ENCODE measurements around the gene GMCL1.

Gene GMCL1, protein sequence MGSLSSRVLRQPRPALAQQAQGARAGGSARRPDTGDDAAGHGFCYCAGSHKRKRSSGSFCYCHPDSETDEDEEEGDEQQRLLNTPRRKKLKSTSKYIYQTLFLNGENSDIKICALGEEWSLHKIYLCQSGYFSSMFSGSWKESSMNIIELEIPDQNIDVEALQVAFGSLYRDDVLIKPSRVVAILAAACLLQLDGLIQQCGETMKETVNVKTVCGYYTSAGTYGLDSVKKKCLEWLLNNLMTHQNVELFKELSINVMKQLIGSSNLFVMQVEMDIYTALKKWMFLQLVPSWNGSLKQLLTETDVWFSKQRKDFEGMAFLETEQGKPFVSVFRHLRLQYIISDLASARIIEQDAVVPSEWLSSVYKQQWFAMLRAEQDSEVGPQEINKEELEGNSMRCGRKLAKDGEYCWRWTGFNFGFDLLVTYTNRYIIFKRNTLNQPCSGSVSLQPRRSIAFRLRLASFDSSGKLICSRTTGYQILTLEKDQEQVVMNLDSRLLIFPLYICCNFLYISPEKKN

GRCh38 chr2:69829256-69830044 is at the start of gene GMCL1:
Gene GMCL1 (plus strand): TSS chr2:69829660. CDS start chr2:69829893, 233 bp downstream.
- H3K4me3 ChIP-seq (replicated peaks; ENCODE audit: low read depth, low read length), result peak within 1 kb of the TSS; percentile 88
- TF ChIP-seq, protein P1, sequence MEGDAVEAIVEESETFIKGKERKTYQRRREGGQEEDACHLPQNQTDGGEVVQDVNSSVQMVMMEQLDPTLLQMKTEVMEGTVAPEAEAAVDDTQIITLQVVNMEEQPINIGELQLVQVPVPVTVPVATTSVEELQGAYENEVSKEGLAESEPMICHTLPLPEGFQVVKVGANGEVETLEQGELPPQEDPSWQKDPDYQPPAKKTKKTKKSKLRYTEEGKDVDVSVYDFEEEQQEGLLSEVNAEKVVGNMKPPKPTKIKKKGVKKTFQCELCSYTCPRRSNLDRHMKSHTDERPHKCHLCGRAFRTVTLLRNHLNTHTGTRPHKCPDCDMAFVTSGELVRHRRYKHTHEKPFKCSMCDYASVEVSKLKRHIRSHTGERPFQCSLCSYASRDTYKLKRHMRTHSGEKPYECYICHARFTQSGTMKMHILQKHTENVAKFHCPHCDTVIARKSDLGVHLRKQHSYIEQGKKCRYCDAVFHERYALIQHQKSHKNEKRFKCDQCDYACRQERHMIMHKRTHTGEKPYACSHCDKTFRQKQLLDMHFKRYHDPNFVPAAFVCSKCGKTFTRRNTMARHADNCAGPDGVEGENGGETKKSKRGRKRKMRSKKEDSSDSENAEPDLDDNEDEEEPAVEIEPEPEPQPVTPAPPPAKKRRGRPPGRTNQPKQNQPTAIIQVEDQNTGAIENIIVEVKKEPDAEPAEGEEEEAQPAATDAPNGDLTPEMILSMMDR (IDR thresholded peaks at IDR 0.05; ENCODE audit: low read length, missing control alignments), result no peak
- peak; percentile 97 for DNase-seq (ENCODE audit: low read depth)

DNA sequence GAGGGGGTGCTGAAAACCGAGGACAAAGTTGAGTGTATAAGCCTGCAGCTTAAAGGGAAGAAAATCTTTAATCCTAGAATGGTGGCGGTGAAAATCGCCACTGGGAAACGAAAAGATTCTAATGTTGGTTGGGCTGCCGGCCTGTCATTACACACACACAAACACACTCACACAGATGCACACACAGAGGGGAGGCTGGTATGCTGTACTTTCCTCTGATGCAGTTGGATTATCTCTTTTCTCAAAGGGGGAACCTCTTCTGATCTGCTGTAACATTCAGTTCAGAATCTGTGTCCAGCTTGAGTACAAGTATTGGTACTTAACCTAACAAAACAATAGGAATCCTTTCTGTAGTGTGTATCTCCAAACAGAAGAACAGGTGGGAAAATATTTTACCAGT is 48.5 kb upstream of the GMCL1 start:
- TF ChIP-seq, protein P1 (IDR thresholded peaks at IDR 0.05; ENCODE audit: low read length, missing control alignments), result no peak
- no peak overlapping the region for H3K4me3 ChIP-seq (replicated peaks; ENCODE audit: low read depth, low read length)
- no peak for DNase-seq (ENCODE audit: low read depth)

- no peak overlapping the region for H3K4me3 ChIP-seq (replicated peaks; ENCODE audit: low read depth, low read length)
- TF ChIP-seq, protein P1 (IDR thresholded peaks at IDR 0.05; ENCODE audit: low read length, missing control alignments), result no peak
- DNase-seq (ENCODE audit: low read depth), result no peak
Measured at GRCh38 chr2:69781321-69782248, 47.9 kb upstream of the GMCL1 start.

DNA sequence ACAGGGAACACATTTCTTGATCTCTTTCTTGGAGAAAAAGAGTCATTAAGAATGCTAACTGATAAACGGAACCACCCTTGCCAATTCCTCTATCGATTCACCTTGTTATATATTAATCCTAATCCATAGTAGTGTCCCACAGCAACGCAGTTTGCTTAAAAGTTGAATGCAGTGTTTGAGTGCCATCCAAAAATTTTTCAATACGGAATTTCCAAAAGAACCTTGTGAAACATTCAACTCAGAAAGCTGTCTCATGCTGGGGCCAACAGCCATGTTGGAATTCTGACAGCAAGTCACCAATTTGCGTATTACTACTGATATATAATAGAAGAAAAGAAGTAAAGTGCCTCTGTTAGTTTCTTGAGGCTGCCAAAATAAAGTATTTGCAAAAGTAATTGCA is 45.2 kb upstream of the GMCL1 start:
- H3K4me3 ChIP-seq (replicated peaks; ENCODE audit: low read depth, low read length), result no peak overlapping the region
- TF ChIP-seq, protein P1 (IDR thresholded peaks at IDR 0.05; ENCODE audit: low read length, missing control alignments), result no peak
- DNase-seq (ENCODE audit: low read depth), result no peak

GRCh38 chr2:69785358-69785757 is 44.1 kb upstream of the GMCL1 start:
- TF ChIP-seq, protein P1 (IDR thresholded peaks at IDR 0.05; ENCODE audit: low read length, missing control alignments), result no peak
- DNase-seq (ENCODE audit: low read depth), result no peak
- no peak overlapping the region for H3K4me3 ChIP-seq (replicated peaks; ENCODE audit: low read depth, low read length)

DNA sequence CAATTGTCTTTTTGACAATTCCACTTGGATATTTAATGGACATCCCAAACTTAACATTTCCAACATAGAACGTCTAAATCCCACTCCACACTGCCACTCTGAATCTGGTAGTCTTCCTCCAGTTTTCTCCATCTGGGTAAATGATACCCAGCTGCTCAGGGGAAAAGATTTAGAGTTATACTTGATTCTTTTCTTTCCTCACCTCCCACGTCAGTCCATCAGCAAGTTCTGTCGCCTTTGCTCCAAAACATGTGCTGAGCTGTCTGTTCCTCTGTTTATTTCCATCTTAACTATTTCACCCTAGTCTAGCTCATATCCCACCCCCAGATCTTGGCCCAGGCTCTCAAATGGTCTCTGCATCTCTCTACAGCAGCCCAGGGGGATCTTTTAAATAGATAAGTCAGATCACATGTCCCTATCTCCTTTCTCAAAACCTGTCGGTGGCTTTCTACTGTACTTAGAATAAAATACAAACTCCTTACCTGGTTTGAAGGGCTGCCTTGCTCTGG is 43.4 kb upstream of the GMCL1 start:
- TF ChIP-seq, protein P1 (IDR thresholded peaks at IDR 0.05; ENCODE audit: low read length, missing control alignments), result no peak
- H3K4me3 ChIP-seq (replicated peaks; ENCODE audit: low read depth, low read length), result no peak overlapping the region
- no peak for DNase-seq (ENCODE audit: low read depth)
